Psoas muscle (tissue), 8 donors: ENCODE data around the gene TMPRSS15. TPM values are rescaled to one million over a fixed set of nuclear protein-coding genes. Genes with fewer than 3 reads are reported as not detected.

Source experiments
- ATAC-seq, 4 donors: fragments of 200-7000 bp; cut with Tn5 transposase; one replicate each; pipeline ENCODE4 v1.9.1; 2020; ENCODE audit warnings: moderate library complexity in 3 of 4, mild to moderate bottlenecking in 2 of 4
- DNase-seq, 2 donors: peaks; one replicate each; pipeline ENCODE4 v3.0.0-alpha.2; 2020
- H3K27ac ChIP-seq: fragments of 200-600 bp; one replicate; pipeline ENCODE4 v1.8.0; 2022
- H3K27me3 ChIP-seq, 3 donors: fragments of 200-600 bp in 1 of 3; one replicate each; pipeline versions ENCODE4 v1.6.1 to v1.8.0; 2013 to 2022; ENCODE audit warnings: low read length in 2 of 3, mild to moderate bottlenecking in 2 of 3, moderate library complexity in 1 of 3; ENCODE audit not compliant: insufficient read depth in 3 of 3
- H3K36me3 ChIP-seq, 2 donors: fragments of 200-600 bp in 1 of 2; one replicate each; pipeline versions ENCODE4 v1.6.1 to v1.8.0; 2013 to 2022; ENCODE audit warnings: low read depth in 1 of 2, mild to moderate bottlenecking in 1 of 2, moderate library complexity in 1 of 2; ENCODE audit not compliant: insufficient read depth in 1 of 2
- H3K4me1 ChIP-seq: fragments of 200-600 bp; one replicate; pipeline ENCODE4 v1.8.0; 2022
- H3K4me3 ChIP-seq: fragments of 200-600 bp; one replicate; pipeline ENCODE4 v1.8.0; 2022; ENCODE audit warnings: mild to moderate bottlenecking
- H3K9me3 ChIP-seq: fragments of 200-600 bp; one replicate; pipeline ENCODE4 v1.8.0; 2022
- CTCF ChIP-seq: fragments of 200-600 bp; IDR thresholded peaks from one replicate; pipeline ENCODE4 v1.8.0; 2022; ENCODE audit warnings: antibody characterized with exemption
- WGBS, 3 donors: extraction: QIAGEN DNeasy Blood & Tissue Kit; methylation state at CpG; one replicate each; pipeline versions ENCODE4 v1.1.6 to v1.1.7; 2013; 5-methylcytosine and 5-hydroxymethylcytosine counted together
- intact Hi-C, 2 donors: fragments of 100-400 bp; cut with DNase I; formaldehyde crosslinking; loops; one replicate each; pipeline versions ENCODE4 v1.11.0 to v1.14.2; 2022
- polyA plus RNA-seq, 3 donors: library from polyadenylated mRNA; stranded (reverse); fragments of 200-250 nt; gene quantifications; one replicate each; pipeline ENCODE4 v1.2.3, GENCODE V29; 2013
- total RNA-seq, 4 donors: library from RNA; stranded (reverse); fragmentation: NEBNext Ultra II Directional in 2 of 4; extraction: Animal tissue kit (Norgen Biotek cat#: 25700) in 2 of 4; gene quantifications; one replicate each; pipeline versions ENCODE4 v1.2.1 to v1.2.4, GENCODE V29; 2021 to 2023
- donor health status: healthy with polysubstance abuse.
- donor health status: DM: no; HTN: no; CAD: no; lungs with moderate emphysema.
- donor health status: Bipolar disorder and iron deficiency.
- donor health status: healthy.
- donor health status: DM: yes; HTN: yes; CAD: no.
- donor health status: DM: no; HTN: no; CAD: no.
- donor health status: DM: no; HTN: no; CAD: no.
- donor health status: DM: yes; HTN: yes; CAD: no.

Gene TMPRSS15
- total and polyA plus RNA-seq, 7 donors = 0.04 TPM; not detected in 6

DNA sequence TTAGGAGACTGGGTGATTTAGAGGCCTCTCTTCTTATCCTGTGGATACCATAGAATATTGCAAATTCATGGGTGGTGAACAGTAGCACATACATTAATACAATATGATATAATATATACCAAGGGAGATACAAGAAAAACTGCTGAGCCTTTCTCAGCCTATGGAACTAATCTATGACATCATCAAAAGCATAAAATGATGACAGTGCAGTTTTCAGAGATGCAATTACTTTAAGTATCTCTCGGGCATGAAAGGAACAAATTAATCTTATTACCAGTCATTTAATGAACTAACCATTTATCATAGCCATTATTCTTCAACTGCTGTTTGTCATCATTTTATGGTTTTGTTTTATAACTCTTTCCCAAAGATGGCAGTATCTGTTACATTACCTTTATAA is 155.4 kb downstream of the TMPRSS15 start:
- Histone ChIP-seq H3K27ac (no peak overlapping the region), H3K4me1 (no peaks in the 10 kb centered on the region), H3K4me3 (no peak overlapping the region), H3K27me3 (peaks cover 0 to 27% (median 6%) of the 10 kb centered on the region in 3 donors), H3K9me3 (no peaks in the 10 kb centered on the region), H3K36me3 (no peaks in the 10 kb centered on the region)
- WGBS, 3 donors = 63 to 79% (median 63%) methylated on average over 1 of the region's 1 CpG
- ATAC-seq = no peak
- no peak for DNase-seq
- intact Hi-C loops = no loop called here
- TF ChIP-seq CTCF = no peak

- no peaks in the 10 kb centered on the region for H3K9me3 ChIP-seq
- no peak overlapping the region for H3K27ac ChIP-seq
- WGBS, 3 donors = 1 to 3% (median 2%) methylated on average over 21 to 22 of the region's 22 CpGs
- intact Hi-C loops = no loop called here
- no peaks in the 10 kb centered on the region for H3K4me1 ChIP-seq
- DNase-seq = no peak
- ATAC-seq = peak in 1 of 4 donors; percentile 30
- H3K4me3 ChIP-seq = peak overlapping the region; percentile 56
- peaks cover 0 to 29% (median 6%) of the 10 kb centered on the region in 3 donors for H3K27me3 ChIP-seq
- no peaks in the 10 kb centered on the region for H3K36me3 ChIP-seq
- TF ChIP-seq CTCF = no peak
Observed at GRCh38 chr21:18245464-18245967, 158.1 kb downstream of the TMPRSS15 start.

GRCh38 chr21:18244671-18245463 is 158.7 kb downstream of the TMPRSS15 start, which contains the start of gene CHODL:
Gene CHODL, plus strand, starts transcription at chr21:18244833. Its CDS starts 391 bp downstream, at chr21:18245224.
- no peak for TF ChIP-seq CTCF
- 1% methylated on average over 43 to 72 of the region's 72 CpGs for WGBS, 3 donors
- Histone ChIP-seq H3K4me3 (peak within 1 kb of the TSS; percentile 56), H3K36me3 (no peaks in the 10 kb centered on the region), H3K27me3 (peaks cover 0 to 29% (median 6%) of the 10 kb centered on the region in 3 donors), H3K9me3 (no peaks in the 10 kb centered on the region), H3K27ac (no peak within 1 kb of the TSS), H3K4me1 (no peaks in the 10 kb centered on the region)
- intact Hi-C loops = no loop called here
- ATAC-seq = peak in 3 of 4 donors; percentile 34 to 47 (median 40)
- DNase-seq = no peak

DNA sequence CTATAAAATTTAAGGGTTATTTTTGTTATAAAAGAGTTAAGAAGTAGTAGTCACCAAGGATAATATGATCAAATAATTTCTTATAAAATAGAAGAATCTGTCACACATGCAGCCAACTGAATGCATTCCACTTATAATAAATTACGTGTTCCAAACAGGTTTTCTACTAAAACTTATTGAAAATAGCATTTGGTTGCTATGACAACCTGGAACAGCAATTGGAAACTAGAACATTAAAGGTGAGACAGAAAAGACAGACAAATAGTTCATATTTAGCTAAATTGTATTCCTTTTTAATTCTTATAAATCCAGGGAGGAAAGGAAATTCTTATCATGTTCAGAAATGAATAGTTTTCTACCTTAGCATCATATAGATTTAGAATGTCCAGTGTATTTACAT is 168.0 kb downstream of the TMPRSS15 start:
- 67 to 80% (median 68%) methylated on average over 1 of the region's 1 CpG for WGBS, 3 donors
- TF ChIP-seq CTCF = no peak
- Histone ChIP-seq H3K27me3 (no peaks in the 10 kb centered on the region), H3K9me3 (no peaks in the 10 kb centered on the region), H3K4me1 (no peaks in the 10 kb centered on the region), H3K36me3 (no peaks in the 10 kb centered on the region), H3K4me3 (no peak overlapping the region), H3K27ac (no peak overlapping the region)
- intact Hi-C loops = no loop called here
- DNase-seq (no peak), ATAC-seq (no peak)
